HEK293 (cell line): ENCODE results near the gene VCX3A.

Experiments used
- CTCF ChIP-seq: fragments of 450-650 bp; formaldehyde crosslinking; IDR thresholded peaks from 2 replicates; pipeline ENCODE4 v1.5.1; 2016; ENCODE audit warnings: missing biosample characterization, missing genetic modification characterization
- ZEB2 ChIP-seq: fragments of 450-650 bp; formaldehyde crosslinking; IDR thresholded peaks from 2 replicates; pipeline ENCODE4 v1.5.1; 2016; ENCODE audit warnings: missing biosample characterization, missing genetic modification characterization
- ZIC2 ChIP-seq: fragments of 450-650 bp; formaldehyde crosslinking; IDR thresholded peaks from 2 replicates; pipeline ENCODE4 v1.5.1; 2016; ENCODE audit warnings: missing biosample characterization, missing genetic modification characterization
- ZNF155 ChIP-seq: fragments of 450-650 bp; formaldehyde crosslinking; IDR thresholded peaks from 2 replicates; pipeline ENCODE4 v1.5.1; 2016; ENCODE audit warnings: missing biosample characterization, missing genetic modification characterization
- ZNF221 ChIP-seq: fragments of 450-650 bp; formaldehyde crosslinking; IDR thresholded peaks from 2 replicates; pipeline ENCODE4 v1.5.1; 2017; ENCODE audit warnings: missing biosample characterization, missing genetic modification characterization, borderline replicate concordance
- ZNF24 ChIP-seq: fragments of 450-650 bp; formaldehyde crosslinking; IDR thresholded peaks from 2 replicates; pipeline ENCODE4 v1.5.1; 2016; ENCODE audit warnings: missing biosample characterization, missing genetic modification characterization
- ZNF280D ChIP-seq: fragments of 450-650 bp; formaldehyde crosslinking; IDR thresholded peaks from 2 replicates; pipeline ENCODE4 v1.5.1; 2016; ENCODE audit warnings: missing biosample characterization, missing genetic modification characterization
- ZNF426 ChIP-seq: fragments of 450-650 bp; formaldehyde crosslinking; IDR thresholded peaks from 2 replicates; pipeline ENCODE4 v1.5.1; 2017; ENCODE audit warnings: missing biosample characterization, missing genetic modification characterization, mild to moderate bottlenecking, inconsistent platforms, moderate library complexity
- ZNF776 ChIP-seq: fragments of 450-650 bp; formaldehyde crosslinking; IDR thresholded peaks from 2 replicates; pipeline ENCODE4 v1.5.0; 2017; ENCODE audit warnings: missing biosample characterization, missing genetic modification characterization, borderline replicate concordance
- ZNF777 ChIP-seq: fragments of 450-650 bp; formaldehyde crosslinking; IDR thresholded peaks from 2 replicates; pipeline ENCODE4 v1.5.1; 2017; ENCODE audit warnings: missing biosample characterization, missing genetic modification characterization, borderline replicate concordance
- TF ChIP-seq, protein P1 (sequence below): fragments of 450-650 bp; IDR thresholded peaks from 2 replicates; pipeline ENCODE4 v1.5.1; 2018; ENCODE audit warnings: missing biosample characterization, missing genetic modification characterization
- TF ChIP-seq, protein P2 (sequence below): fragments of 450-650 bp; formaldehyde crosslinking; conservative IDR thresholded peaks from 2 replicates; pipeline ENCODE4 v1.5.1; 2016; ENCODE audit warnings: low read depth, missing biosample characterization, missing genetic modification characterization
- TF ChIP-seq, protein P3 (sequence below): fragments of 450-650 bp; formaldehyde crosslinking; IDR thresholded peaks from 2 replicates; pipeline ENCODE4 v1.5.1; 2016; ENCODE audit warnings: missing biosample characterization, missing genetic modification characterization, low read depth

DNA sequence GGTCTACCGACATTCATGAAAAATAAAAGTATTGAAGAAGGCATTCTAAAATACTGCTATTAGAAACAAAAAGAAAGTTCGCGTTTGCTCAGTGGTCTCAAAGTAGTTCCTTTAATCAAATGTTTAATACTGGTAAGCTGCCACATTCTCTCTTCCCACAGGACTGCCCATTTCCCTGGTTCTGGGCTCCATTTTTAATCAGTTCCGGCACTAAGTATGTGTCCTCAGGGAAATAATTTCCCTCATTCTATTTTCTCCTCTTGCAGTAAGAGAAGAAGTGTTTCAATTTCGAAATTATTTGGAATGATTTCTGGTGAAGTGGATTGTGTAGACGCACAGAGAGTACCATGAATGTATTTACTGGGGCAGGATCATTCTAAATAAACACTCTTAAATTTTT, 17.5 kb downstream of the VCX3A start:
- no peak for TF ChIP-seq CTCF (tag by site-specific recombination)
- TF ChIP-seq, protein P1, sequence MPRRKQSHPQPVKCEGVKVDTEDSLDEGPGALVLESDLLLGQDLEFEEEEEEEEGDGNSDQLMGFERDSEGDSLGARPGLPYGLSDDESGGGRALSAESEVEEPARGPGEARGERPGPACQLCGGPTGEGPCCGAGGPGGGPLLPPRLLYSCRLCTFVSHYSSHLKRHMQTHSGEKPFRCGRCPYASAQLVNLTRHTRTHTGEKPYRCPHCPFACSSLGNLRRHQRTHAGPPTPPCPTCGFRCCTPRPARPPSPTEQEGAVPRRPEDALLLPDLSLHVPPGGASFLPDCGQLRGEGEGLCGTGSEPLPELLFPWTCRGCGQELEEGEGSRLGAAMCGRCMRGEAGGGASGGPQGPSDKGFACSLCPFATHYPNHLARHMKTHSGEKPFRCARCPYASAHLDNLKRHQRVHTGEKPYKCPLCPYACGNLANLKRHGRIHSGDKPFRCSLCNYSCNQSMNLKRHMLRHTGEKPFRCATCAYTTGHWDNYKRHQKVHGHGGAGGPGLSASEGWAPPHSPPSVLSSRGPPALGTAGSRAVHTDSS: no peak
- no peak for TF ChIP-seq ZNF221
- no peak for TF ChIP-seq ZIC2 (tag by site-specific recombination)
- TF ChIP-seq ZNF426: no peak
- no peak for TF ChIP-seq ZNF776 (tag by site-specific recombination)
- TF ChIP-seq, protein P2, sequence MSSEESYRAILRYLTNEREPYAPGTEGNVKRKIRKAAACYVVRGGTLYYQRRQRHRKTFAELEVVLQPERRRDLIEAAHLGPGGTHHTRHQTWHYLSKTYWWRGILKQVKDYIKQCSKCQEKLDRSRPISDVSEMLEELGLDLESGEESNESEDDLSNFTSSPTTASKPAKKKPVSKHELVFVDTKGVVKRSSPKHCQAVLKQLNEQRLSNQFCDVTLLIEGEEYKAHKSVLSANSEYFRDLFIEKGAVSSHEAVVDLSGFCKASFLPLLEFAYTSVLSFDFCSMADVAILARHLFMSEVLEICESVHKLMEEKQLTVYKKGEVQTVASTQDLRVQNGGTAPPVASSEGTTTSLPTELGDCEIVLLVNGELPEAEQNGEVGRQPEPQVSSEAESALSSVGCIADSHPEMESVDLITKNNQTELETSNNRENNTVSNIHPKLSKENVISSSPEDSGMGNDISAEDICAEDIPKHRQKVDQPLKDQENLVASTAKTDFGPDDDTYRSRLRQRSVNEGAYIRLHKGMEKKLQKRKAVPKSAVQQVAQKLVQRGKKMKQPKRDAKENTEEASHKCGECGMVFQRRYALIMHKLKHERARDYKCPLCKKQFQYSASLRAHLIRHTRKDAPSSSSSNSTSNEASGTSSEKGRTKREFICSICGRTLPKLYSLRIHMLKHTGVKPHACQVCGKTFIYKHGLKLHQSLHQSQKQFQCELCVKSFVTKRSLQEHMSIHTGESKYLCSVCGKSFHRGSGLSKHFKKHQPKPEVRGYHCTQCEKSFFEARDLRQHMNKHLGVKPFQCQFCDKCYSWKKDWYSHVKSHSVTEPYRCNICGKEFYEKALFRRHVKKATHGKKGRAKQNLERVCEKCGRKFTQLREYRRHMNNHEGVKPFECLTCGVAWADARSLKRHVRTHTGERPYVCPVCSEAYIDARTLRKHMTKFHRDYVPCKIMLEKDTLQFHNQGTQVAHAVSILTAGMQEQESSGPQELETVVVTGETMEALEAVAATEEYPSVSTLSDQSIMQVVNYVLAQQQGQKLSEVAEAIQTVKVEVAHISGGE (tag by site-specific recombination): no peak
- TF ChIP-seq ZNF24: no peak
- no peak for TF ChIP-seq ZNF777 (tag by site-specific recombination)
- no peak for TF ChIP-seq ZNF280D (tag by site-specific recombination)
- TF ChIP-seq ZEB2 (tag by site-specific recombination): no peak
- TF ChIP-seq, protein P3, sequence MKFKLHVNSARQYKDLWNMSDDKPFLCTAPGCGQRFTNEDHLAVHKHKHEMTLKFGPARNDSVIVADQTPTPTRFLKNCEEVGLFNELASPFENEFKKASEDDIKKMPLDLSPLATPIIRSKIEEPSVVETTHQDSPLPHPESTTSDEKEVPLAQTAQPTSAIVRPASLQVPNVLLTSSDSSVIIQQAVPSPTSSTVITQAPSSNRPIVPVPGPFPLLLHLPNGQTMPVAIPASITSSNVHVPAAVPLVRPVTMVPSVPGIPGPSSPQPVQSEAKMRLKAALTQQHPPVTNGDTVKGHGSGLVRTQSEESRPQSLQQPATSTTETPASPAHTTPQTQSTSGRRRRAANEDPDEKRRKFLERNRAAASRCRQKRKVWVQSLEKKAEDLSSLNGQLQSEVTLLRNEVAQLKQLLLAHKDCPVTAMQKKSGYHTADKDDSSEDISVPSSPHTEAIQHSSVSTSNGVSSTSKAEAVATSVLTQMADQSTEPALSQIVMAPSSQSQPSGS (tag by site-specific recombination): no peak
- no peak for TF ChIP-seq ZNF155 (tag by site-specific recombination)
